Measurements from ENCODE around the gene RFX7.

The RFX7 gene

DNA sequence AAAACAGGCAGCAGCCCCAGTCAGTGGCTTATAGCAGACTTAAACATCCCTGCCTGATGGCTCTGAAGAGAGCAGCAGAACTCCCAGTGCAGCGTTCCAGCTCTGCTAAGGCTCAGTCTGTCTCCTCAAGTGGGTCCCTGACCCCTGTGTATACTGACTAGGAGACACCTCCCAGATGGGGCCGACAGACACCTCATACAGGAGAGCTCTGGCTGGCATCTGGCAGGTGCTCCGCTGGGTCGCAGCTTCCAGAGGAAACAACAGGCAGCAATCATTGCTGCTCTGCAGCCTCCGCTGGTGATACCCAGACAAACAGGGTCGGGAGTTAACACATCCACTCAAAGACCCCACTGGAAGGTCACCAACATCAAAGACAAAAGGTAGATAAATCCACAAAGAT lies 93.5 kb downstream of the RFX7 start:
- no peak overlapping the region for H3K27ac ChIP-seq
- TF ChIP-seq, protein P1, sequence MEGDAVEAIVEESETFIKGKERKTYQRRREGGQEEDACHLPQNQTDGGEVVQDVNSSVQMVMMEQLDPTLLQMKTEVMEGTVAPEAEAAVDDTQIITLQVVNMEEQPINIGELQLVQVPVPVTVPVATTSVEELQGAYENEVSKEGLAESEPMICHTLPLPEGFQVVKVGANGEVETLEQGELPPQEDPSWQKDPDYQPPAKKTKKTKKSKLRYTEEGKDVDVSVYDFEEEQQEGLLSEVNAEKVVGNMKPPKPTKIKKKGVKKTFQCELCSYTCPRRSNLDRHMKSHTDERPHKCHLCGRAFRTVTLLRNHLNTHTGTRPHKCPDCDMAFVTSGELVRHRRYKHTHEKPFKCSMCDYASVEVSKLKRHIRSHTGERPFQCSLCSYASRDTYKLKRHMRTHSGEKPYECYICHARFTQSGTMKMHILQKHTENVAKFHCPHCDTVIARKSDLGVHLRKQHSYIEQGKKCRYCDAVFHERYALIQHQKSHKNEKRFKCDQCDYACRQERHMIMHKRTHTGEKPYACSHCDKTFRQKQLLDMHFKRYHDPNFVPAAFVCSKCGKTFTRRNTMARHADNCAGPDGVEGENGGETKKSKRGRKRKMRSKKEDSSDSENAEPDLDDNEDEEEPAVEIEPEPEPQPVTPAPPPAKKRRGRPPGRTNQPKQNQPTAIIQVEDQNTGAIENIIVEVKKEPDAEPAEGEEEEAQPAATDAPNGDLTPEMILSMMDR (IDR thresholded peaks at IDR 0.05; ENCODE audit: low read depth, low read length): no peak
- no peaks in the 10 kb centered on the region for H3K27me3 ChIP-seq (ENCODE audit: insufficient read depth, low read depth, severe bottlenecking)
- H3K4me3 ChIP-seq (ENCODE audit: low read depth, low read length): no peak overlapping the region
- no peak for DNase-seq
- no peaks in the 10 kb centered on the region for H3K36me3 ChIP-seq
- H3K9me3 ChIP-seq (ENCODE audit: severe bottlenecking): peaks cover 3% of the 10 kb centered on the region

GRCh38 chr15:56148064-56148463 lies 95.6 kb downstream of the RFX7 start:
- no peaks in the 10 kb centered on the region for H3K9me3 ChIP-seq (ENCODE audit: severe bottlenecking)
- no peaks in the 10 kb centered on the region for H3K36me3 ChIP-seq
- H3K27me3 ChIP-seq (ENCODE audit: insufficient read depth, low read depth, severe bottlenecking): no peaks in the 10 kb centered on the region
- no peak overlapping the region for H3K27ac ChIP-seq
- no peak for DNase-seq
- TF ChIP-seq, protein P1 (IDR thresholded peaks at IDR 0.05; ENCODE audit: low read depth, low read length): no peak
- no peak overlapping the region for H3K4me3 ChIP-seq (ENCODE audit: low read depth, low read length)

DNA sequence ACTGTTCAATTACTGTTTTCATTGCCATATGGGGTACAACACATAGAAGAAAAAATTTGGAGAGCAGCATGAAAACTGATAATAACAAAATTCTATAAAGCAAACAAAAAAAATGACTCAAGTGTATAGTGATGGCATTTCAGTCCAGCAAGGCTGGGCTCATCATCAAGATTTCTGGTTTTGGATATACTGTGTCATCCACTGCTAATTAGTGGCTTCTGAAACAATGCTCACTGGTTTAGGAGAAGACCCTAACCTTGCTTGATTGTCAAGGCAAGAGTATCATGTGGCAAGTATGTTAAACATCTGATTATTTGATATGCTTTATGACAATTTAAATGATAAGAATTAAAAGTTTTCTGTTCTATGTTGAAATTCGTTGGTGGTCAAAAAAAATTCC lies 96.9 kb downstream of the RFX7 start:
- no peak for DNase-seq
- Histone ChIP-seq H3K27me3 (ENCODE audit: insufficient read depth, low read depth, severe bottlenecking) (no peaks in the 10 kb centered on the region), H3K27ac (no peak overlapping the region)

GRCh38 chr15:56128081-56128480 lies 115.6 kb downstream of the RFX7 start:
- no peaks in the 10 kb centered on the region for H3K36me3 ChIP-seq
- peaks cover 7% of the 10 kb centered on the region for H3K9me3 ChIP-seq (ENCODE audit: severe bottlenecking)
- no peak for DNase-seq
- H3K27me3 ChIP-seq (ENCODE audit: insufficient read depth, low read depth, severe bottlenecking): no peaks in the 10 kb centered on the region
- TF ChIP-seq, protein P1 (IDR thresholded peaks at IDR 0.05; ENCODE audit: low read depth, low read length): no peak
- no peak overlapping the region for H3K27ac ChIP-seq
- H3K4me3 ChIP-seq (ENCODE audit: low read depth, low read length): no peak overlapping the region

More for the DNA sequence above, 96.9 kb downstream of the RFX7 start:
- Histone ChIP-seq H3K4me3 (ENCODE audit: low read depth, low read length) (no peak overlapping the region), H3K36me3 (peaks cover 4% of the 10 kb centered on the region; the same call in 1 of the 2 replicates), H3K9me3 (ENCODE audit: severe bottlenecking) (no peaks in the 10 kb centered on the region)
- TF ChIP-seq, protein P1 (IDR thresholded peaks at IDR 0.05; ENCODE audit: low read depth, low read length): no peak

- Histone ChIP-seq H3K27ac (no peak overlapping the region), H3K4me3 (ENCODE audit: low read depth, low read length) (no peak overlapping the region), H3K27me3 (ENCODE audit: insufficient read depth, low read depth, severe bottlenecking) (no peaks in the 10 kb centered on the region), H3K36me3 (no peaks in the 10 kb centered on the region), H3K9me3 (ENCODE audit: severe bottlenecking) (peaks cover 7% of the 10 kb centered on the region)
- TF ChIP-seq, protein P1 (IDR thresholded peaks at IDR 0.05; ENCODE audit: low read depth, low read length): no peak
- DNase-seq: no peak
Measured at GRCh38 chr15:56126409-56126808, 117.3 kb downstream of the RFX7 start.

- no peak for DNase-seq
- Histone ChIP-seq H3K27me3 (ENCODE audit: insufficient read depth, low read depth, severe bottlenecking) (no peaks in the 10 kb centered on the region), H3K27ac (no peak overlapping the region), H3K36me3 (no peaks in the 10 kb centered on the region), H3K4me3 (ENCODE audit: low read depth, low read length) (no peak overlapping the region), H3K9me3 (ENCODE audit: severe bottlenecking) (peaks cover 10% of the 10 kb centered on the region)
- TF ChIP-seq, protein P1 (IDR thresholded peaks at IDR 0.05; ENCODE audit: low read depth, low read length): no peak
Measured at GRCh38 chr15:56124391-56124790, 119.3 kb downstream of the RFX7 start.

Measured in WERI-Rb-1 (cell line).